Muscle of back (tissue), 11 donors: Measurements from ENCODE around the gene CREG1. TPM values are rescaled to one million over a fixed set of nuclear protein-coding genes. Genes with fewer than 3 reads are reported as not detected.
A peak's percentile ranks its signal among the peaks of the same experiment; 100 is the strongest.
"Not testable (repeated sequence)": the region's sequence is repeated elsewhere in the genome, so short reads cannot be mapped to it uniquely, and the experiment has no call there.

Experiments used
- DNase-seq, 3 donors: peaks; one replicate each; pipeline versions ENCODE4 v3.0.0 to v3.0.0-alpha.2; 2013
- polyA plus RNA-seq, 10 donors: library from polyadenylated mRNA; unstranded; fragments of 120-200 nt; gene quantifications; one replicate each; pipeline ENCODE4 v1.2.1, GENCODE V29; 2013; ENCODE audit not compliant: insufficient read length in 10 of 10

Gene CREG1
- polyA plus RNA-seq, 10 donors, result 28.7 to 45.3 (median 39.0) TPM

- DNase-seq, result no peak
Measured at GRCh38 chr1:167566766-167567165, 13.2 kb upstream of the CREG1 start.

GRCh38 chr1:167565922-167566321, 12.4 kb upstream of the CREG1 start:
- no peak for DNase-seq

- DNase-seq, result no peak
Measured at GRCh38 chr1:167564612-167565270, 11.2 kb upstream of the CREG1 start.

GRCh38 chr1:167563579-167564246, 10.2 kb upstream of the CREG1 start:
- DNase-seq, result peak in 1 of 3 donors; percentile 31

GRCh38 chr1:167562702-167563101, 9.1 kb upstream of the CREG1 start:
- DNase-seq, result no peak

GRCh38 chr1:167561753-167562152, 8.2 kb upstream of the CREG1 start:
- no peak for DNase-seq

GRCh38 chr1:167555971-167556714, 2.6 kb upstream of the CREG1 start:
- DNase-seq, result peak; percentile 43 to 74 (median 60)

GRCh38 chr1:167555072-167555471, 1.5 kb upstream of the CREG1 start:
- not testable (repeated sequence) for DNase-seq

GRCh38 chr1:167554028-167554779, 642 bp upstream of the CREG1 start:
- DNase-seq, result no peak

- no peak for DNase-seq
Measured at GRCh38 chr1:167551362-167551761, 2.2 kb downstream of the CREG1 start.

- DNase-seq, result no peak
Measured at GRCh38 chr1:167548059-167548932, 5.3 kb downstream of the CREG1 start.

- DNase-seq, result no peak
Measured at GRCh38 chr1:167546935-167547334, 6.6 kb downstream of the CREG1 start.

- DNase-seq, result no peak
Measured at GRCh38 chr1:167545349-167545748, 8.2 kb downstream of the CREG1 start.

GRCh38 chr1:167544447-167545093, 9.0 kb downstream of the CREG1 start:
- no peak for DNase-seq

GRCh38 chr1:167543199-167543990, 10.2 kb downstream of the CREG1 start:
- DNase-seq, result no peak

GRCh38 chr1:167542109-167543032, 11.2 kb downstream of the CREG1 start:
- no peak for DNase-seq

GRCh38 chr1:167541610-167542009, 12.0 kb downstream of the CREG1 start:
- no peak for DNase-seq

- no peak for DNase-seq
Measured at GRCh38 chr1:167541003-167541402, 12.6 kb downstream of the CREG1 start.

GRCh38 chr1:167538657-167539056, 14.9 kb downstream of the CREG1 start:
- DNase-seq, result no peak
